Testis (tissue), 2 donors: ENCODE data around the gene RIMKLA.

ENCODE experiments used
- POLR2A ChIP-seq: fragments of 450-650 bp; IDR thresholded peaks from one replicate; pipeline ENCODE4 v1.6.1; 2017; ENCODE audit warnings: antibody characterized with exemption, mild to moderate bottlenecking, moderate library complexity
- TF ChIP-seq, protein P1 (sequence below), 3 experiments: fragments of 450-650 bp in 2 of 3; fragments of 200-600 bp in 1 of 3; sonication (generic) in 1 of 3; IDR thresholded peaks; one replicate each; pipeline ENCODE4 v1.5.1; 2016 to 2019; ENCODE audit warnings: antibody characterized with exemption in 3 of 3, mild to moderate bottlenecking in 2 of 3, moderate library complexity in 1 of 3

DNA sequence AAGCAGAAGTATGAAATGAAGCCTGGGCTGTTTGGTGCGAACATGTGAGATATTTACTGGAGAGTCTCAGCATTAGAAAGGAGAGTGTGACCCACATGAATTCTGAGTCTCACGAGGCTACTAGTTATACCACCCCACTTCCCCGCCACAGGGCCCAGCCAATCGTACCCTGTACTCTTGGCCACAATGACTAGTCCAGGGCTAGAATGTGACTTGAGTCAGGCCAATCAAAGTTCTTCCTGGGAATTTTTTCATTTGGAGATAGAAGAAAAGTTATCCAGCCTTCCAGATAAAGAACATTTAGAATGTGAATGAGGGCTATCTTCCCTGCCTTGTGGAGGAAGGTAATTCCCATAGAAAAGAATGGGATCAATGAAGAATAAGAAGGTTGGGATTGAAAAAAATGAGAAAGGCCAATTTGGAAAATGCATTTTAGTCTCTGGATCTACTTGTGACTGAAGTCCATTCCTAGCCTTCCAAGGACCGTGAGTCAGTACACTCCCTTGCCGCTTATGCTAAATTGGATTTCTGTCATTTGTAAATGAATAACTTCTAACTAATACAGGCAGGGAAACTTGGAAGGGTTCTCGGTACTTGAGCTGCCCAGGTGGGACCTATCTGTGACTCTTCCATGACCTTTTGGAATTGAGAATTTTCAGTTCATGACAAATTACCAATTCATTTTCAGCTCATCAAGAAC, 12.3 kb upstream of the RIMKLA start:
- no peak for TF ChIP-seq POLR2A
- TF ChIP-seq, protein P1, sequence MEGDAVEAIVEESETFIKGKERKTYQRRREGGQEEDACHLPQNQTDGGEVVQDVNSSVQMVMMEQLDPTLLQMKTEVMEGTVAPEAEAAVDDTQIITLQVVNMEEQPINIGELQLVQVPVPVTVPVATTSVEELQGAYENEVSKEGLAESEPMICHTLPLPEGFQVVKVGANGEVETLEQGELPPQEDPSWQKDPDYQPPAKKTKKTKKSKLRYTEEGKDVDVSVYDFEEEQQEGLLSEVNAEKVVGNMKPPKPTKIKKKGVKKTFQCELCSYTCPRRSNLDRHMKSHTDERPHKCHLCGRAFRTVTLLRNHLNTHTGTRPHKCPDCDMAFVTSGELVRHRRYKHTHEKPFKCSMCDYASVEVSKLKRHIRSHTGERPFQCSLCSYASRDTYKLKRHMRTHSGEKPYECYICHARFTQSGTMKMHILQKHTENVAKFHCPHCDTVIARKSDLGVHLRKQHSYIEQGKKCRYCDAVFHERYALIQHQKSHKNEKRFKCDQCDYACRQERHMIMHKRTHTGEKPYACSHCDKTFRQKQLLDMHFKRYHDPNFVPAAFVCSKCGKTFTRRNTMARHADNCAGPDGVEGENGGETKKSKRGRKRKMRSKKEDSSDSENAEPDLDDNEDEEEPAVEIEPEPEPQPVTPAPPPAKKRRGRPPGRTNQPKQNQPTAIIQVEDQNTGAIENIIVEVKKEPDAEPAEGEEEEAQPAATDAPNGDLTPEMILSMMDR (IDR thresholded peaks at IDR 0.05), result no peak
